Natural killer cell (primary cell): Measurements from ENCODE around the gene CLCN6. TPM values are rescaled to one million over a fixed set of nuclear protein-coding genes. Genes with fewer than 3 reads are reported as not detected.

Experiments used
- ATAC-seq, 3 donors: fragments of 150-1000 bp in 2 of 3; fragments of 200-7000 bp in 1 of 3; cut with Tn5 transposase; 1 replicate in 1 of 3; 2 replicates in 2 of 3; pipeline ENCODE4 v1.10.0; 2021; ENCODE audit warnings: mild to moderate bottlenecking in 2 of 3, moderate library complexity in 2 of 3
- DNase-seq, 2 donors: peaks; one replicate each; pipeline versions ENCODE4 v3.0.0 to v3.0.0-alpha.2; 2013 to 2021; ENCODE audit warnings: mixed read lengths in 1 of 2
- H3K27ac ChIP-seq: one replicate; pipeline ENCODE4 v1.5.1; 2013; ENCODE audit warnings: mild to moderate bottlenecking, low read length
- H3K27me3 ChIP-seq: one replicate; pipeline ENCODE4 v1.6.1; 2013; ENCODE audit warnings: low read length; ENCODE audit not compliant: control insufficient read depth, insufficient read depth
- H3K36me3 ChIP-seq: one replicate; pipeline ENCODE4 v1.6.1; 2013; ENCODE audit warnings: low read length; ENCODE audit not compliant: control insufficient read depth, insufficient read depth
- H3K4me1 ChIP-seq: one replicate; pipeline ENCODE4 v1.6.1; 2013; ENCODE audit warnings: low read length; ENCODE audit not compliant: control insufficient read depth, insufficient read depth
- H3K4me3 ChIP-seq: one replicate; pipeline ENCODE4 v1.5.1; 2013; ENCODE audit warnings: low read length
- H3K9me3 ChIP-seq: one replicate; pipeline ENCODE4 v1.6.1; 2013; ENCODE audit warnings: low read length; ENCODE audit not compliant: control insufficient read depth, insufficient read depth
- H3K27ac Mint-ChIP-seq, 2 donors: one replicate each; pipeline ENCODE4 v1.8.0; 2022; ENCODE audit warnings: mild to moderate bottlenecking in 2 of 2, mixed read lengths in 2 of 2, moderate library complexity in 1 of 2
- H3K27me3 Mint-ChIP-seq, 2 donors: one replicate each; pipeline ENCODE4 v1.8.0; 2022; ENCODE audit warnings: low read depth in 2 of 2, mixed read lengths in 2 of 2
- H3K36me3 Mint-ChIP-seq: one replicate; pipeline ENCODE4 v1.8.0; 2022; ENCODE audit warnings: mixed read lengths
- H3K4me1 Mint-ChIP-seq, 2 donors: one replicate each; pipeline ENCODE4 v1.8.0; 2022; ENCODE audit warnings: mixed read lengths in 2 of 2
- H3K4me3 Mint-ChIP-seq: one replicate; pipeline ENCODE4 v1.8.0; 2022; ENCODE audit warnings: mild to moderate bottlenecking, moderate library complexity, mixed read lengths
- H3K9me3 Mint-ChIP-seq, 2 donors: one replicate each; pipeline ENCODE4 v1.8.0; 2022; ENCODE audit warnings: mixed read lengths in 2 of 2
- CTCF ChIP-seq: fragments of 200-600 bp; IDR thresholded peaks from one replicate; pipeline ENCODE4 v1.8.0; 2022; ENCODE audit warnings: antibody characterized with exemption
- WGBS: methylation state at CpG from one replicate; pipeline ENCODE4 v1.1.7; 2013; ENCODE audit warnings: missing lambda C conversion rate; ENCODE audit not compliant: insufficient coverage; 5-methylcytosine and 5-hydroxymethylcytosine counted together
- intact Hi-C: fragments of 100-400 bp; cut with micrococcal nuclease; formaldehyde crosslinking; loops from one replicate; pipeline ENCODE4 v1.14.2; 2022
- total RNA-seq, 4 donors: library from RNA; stranded (reverse); fragments of 120-200 nt in 1 of 4; gene quantifications; one replicate each; pipeline versions ENCODE4 v1.2.3 to v1.2.4, GENCODE V29; 2013 to 2022

Gene CLCN6
- total RNA-seq, 3 donors from 2014 or later (not counting 1 experiment from before 2014, with no cell fraction given): 21.4 to 28.6 (median 25.6) TPM

- Mint-ChIP-seq H3K27ac (no peak overlapping the region), H3K27me3 (peaks cover 0 to 7% of the 10 kb centered on the region in 2 donors), H3K4me1 (no peaks in the 10 kb centered on the region), H3K4me3 (no peak overlapping the region), H3K36me3 (no peaks in the 10 kb centered on the region), H3K9me3 (no peaks in the 10 kb centered on the region)
- DNase-seq: no peak
- Histone ChIP-seq H3K4me3 (no peak overlapping the region), H3K4me1 (no peaks in the 10 kb centered on the region), H3K27ac (no peak overlapping the region), H3K9me3 (no peaks in the 10 kb centered on the region), H3K36me3 (no peaks in the 10 kb centered on the region), H3K27me3 (no peaks in the 10 kb centered on the region)
- 84% methylated on average over 10 of the region's 10 CpGs for WGBS
- intact Hi-C loops: no loop called here
- no peak for TF ChIP-seq CTCF
- ATAC-seq: no peak
Observed at GRCh38 chr1:11874258-11874562, 68.2 kb downstream of the CLCN6 start.

- no peak for DNase-seq
- H3K36me3 ChIP-seq: no peaks in the 10 kb centered on the region
- H3K9me3 Mint-ChIP-seq: no peaks in the 10 kb centered on the region
- H3K27ac Mint-ChIP-seq: no peak overlapping the region
- H3K9me3 ChIP-seq: no peaks in the 10 kb centered on the region
- no peaks in the 10 kb centered on the region for H3K27me3 ChIP-seq
- peaks cover 0 to 7% of the 10 kb centered on the region in 2 donors for H3K27me3 Mint-ChIP-seq
- H3K4me1 ChIP-seq: no peaks in the 10 kb centered on the region
- no peak overlapping the region for H3K4me3 ChIP-seq
- no peak for ATAC-seq
- H3K27ac ChIP-seq: no peak overlapping the region
- H3K36me3 Mint-ChIP-seq: no peaks in the 10 kb centered on the region
- no peaks in the 10 kb centered on the region for H3K4me1 Mint-ChIP-seq
- TF ChIP-seq CTCF: no peak
- intact Hi-C loops: no loop called here
- no peak overlapping the region for H3K4me3 Mint-ChIP-seq
- 80% methylated on average over 6 of the region's 6 CpGs for WGBS
Observed at GRCh38 chr1:11874624-11875023, 68.6 kb downstream of the CLCN6 start.

- no peak for ATAC-seq
- no peak overlapping the region for H3K4me3 Mint-ChIP-seq
- intact Hi-C loops: no loop called here
- Histone ChIP-seq H3K4me1 (no peaks in the 10 kb centered on the region), H3K9me3 (no peaks in the 10 kb centered on the region), H3K36me3 (no peaks in the 10 kb centered on the region), H3K27ac (no peak overlapping the region), H3K27me3 (no peaks in the 10 kb centered on the region), H3K4me3 (no peak overlapping the region)
- H3K4me1 Mint-ChIP-seq: no peaks in the 10 kb centered on the region
- no peaks in the 10 kb centered on the region for H3K36me3 Mint-ChIP-seq
- no peak overlapping the region for H3K27ac Mint-ChIP-seq
- TF ChIP-seq CTCF: no peak
- whole genome bisulfite sequencing: 93% methylated on average over 10 of the region's 10 CpGs
- H3K9me3 Mint-ChIP-seq: no peaks in the 10 kb centered on the region
- DNase-seq: no peak
- peaks cover 0 to 7% of the 10 kb centered on the region in 2 donors for H3K27me3 Mint-ChIP-seq
Observed at GRCh38 chr1:11875094-11875493, 69.1 kb downstream of the CLCN6 start.

GRCh38 chr1:11877074-11877473 lies 71.1 kb downstream of the CLCN6 start:
- Histone ChIP-seq H3K4me3 (no peak overlapping the region), H3K27ac (no peak overlapping the region), H3K27me3 (no peaks in the 10 kb centered on the region), H3K9me3 (no peaks in the 10 kb centered on the region), H3K36me3 (no peaks in the 10 kb centered on the region), H3K4me1 (no peaks in the 10 kb centered on the region)
- intact Hi-C loops: no loop called here
- H3K4me1 Mint-ChIP-seq: no peaks in the 10 kb centered on the region
- DNase-seq: no peak
- no peaks in the 10 kb centered on the region for H3K36me3 Mint-ChIP-seq
- WGBS: 81% methylated on average over 5 of the region's 6 CpGs
- H3K27me3 Mint-ChIP-seq: peaks cover 0 to 3% of the 10 kb centered on the region in 2 donors
- ATAC-seq: no peak
- no peak for TF ChIP-seq CTCF
- no peak overlapping the region for H3K27ac Mint-ChIP-seq
- H3K9me3 Mint-ChIP-seq: no peaks in the 10 kb centered on the region
- no peak overlapping the region for H3K4me3 Mint-ChIP-seq
